Smooth muscle cell (in vitro differentiated cells): ENCODE results near the gene ADGB. TPM values are rescaled to one million over a fixed set of nuclear protein-coding genes. Genes with fewer than 3 reads are reported as not detected.

Experiments used
- DNase-seq: peaks from one replicate; lab custom pipeline; 2025; ENCODE audit not compliant: unreplicated experiment; lab: John Stamatoyannopoulos, UW
- H2AFZ ChIP-seq: fragments of 200-600 bp; sonication (generic); 2 replicates; pipeline ENCODE4 v1.6.0; 2016; ENCODE audit warnings: antibody characterized with exemption, low read depth, mild to moderate bottlenecking
- H3F3A ChIP-seq: fragments of 200-600 bp; sonication (generic); 2 replicates; pipeline ENCODE4 v1.6.0; 2017; ENCODE audit warnings: antibody characterized with exemption, low read depth
- H3K27ac ChIP-seq: fragments of 200-600 bp; sonication (generic); 2 replicates; pipeline ENCODE4 v1.5.1; 2016; ENCODE audit warnings: low read depth, mild to moderate bottlenecking
- H3K27me3 ChIP-seq: fragments of 200-600 bp; sonication (generic); 2 replicates; pipeline ENCODE4 v1.6.1; 2016; ENCODE audit warnings: low read depth, mild to moderate bottlenecking
- H3K36me3 ChIP-seq: fragments of 200-600 bp; sonication (generic); 2 replicates; pipeline ENCODE4 v1.5.1; 2016; ENCODE audit warnings: low read depth
- H3K4me1 ChIP-seq: fragments of 200-600 bp; sonication (generic); 2 replicates; pipeline ENCODE4 v1.5.1; 2016; ENCODE audit warnings: low read depth
- H3K4me2 ChIP-seq: fragments of 200-600 bp; sonication (generic); 2 replicates; pipeline ENCODE4 v1.6.0; 2016; ENCODE audit warnings: mild to moderate bottlenecking
- H3K4me3 ChIP-seq: fragments of 200-600 bp; sonication (generic); 2 replicates; pipeline ENCODE4 v1.5.1; 2016; ENCODE audit warnings: mild to moderate bottlenecking
- H3K79me2 ChIP-seq: fragments of 200-600 bp; sonication (generic); 2 replicates; pipeline ENCODE4 v1.6.0; 2016; ENCODE audit warnings: low read depth, mild to moderate bottlenecking
- H3K9ac ChIP-seq: fragments of 200-600 bp; sonication (generic); 2 replicates; pipeline ENCODE4 v1.6.0; 2016; ENCODE audit warnings: low read depth
- H3K9me3 ChIP-seq: fragments of 200-600 bp; sonication (generic); replicated peaks from 2 replicates; pipeline ENCODE4 v1.5.1; 2016; ENCODE audit warnings: low read depth
- H4K20me1 ChIP-seq: fragments of 200-600 bp; sonication (generic); 2 replicates; pipeline ENCODE4 v1.6.0; 2016; ENCODE audit warnings: low read depth
- CTCF ChIP-seq: fragments of 200-600 bp; sonication (generic); IDR thresholded peaks from 2 replicates; pipeline ENCODE4 v1.5.1; 2017; ENCODE audit warnings: borderline replicate concordance, mild to moderate bottlenecking, antibody characterized with exemption; ENCODE audit not compliant: insufficient read depth, poor library complexity, severe bottlenecking
- WGBS: methylation state at CpG from one replicate; pipeline ENCODE4 v1.1.7; 2016; ENCODE audit warnings: low lambda C conversion rate; 5-methylcytosine and 5-hydroxymethylcytosine counted together
- polyA plus RNA-seq: library from polyadenylated mRNA; unstranded; fragments of >200 nt; fragmentation: Nextera tagmentation; extraction: Ambion mirVana; gene quantifications from 2 replicates; pipeline ENCODE4 v1.2.1, GENCODE V29; 2016
- total RNA-seq: library from RNA; depleted of rRNA; stranded (reverse); fragments of >200 nt; gene quantifications from 2 replicates; pipeline ENCODE4 v1.2.3, GENCODE V29; 2014

Gene ADGB
- total and polyA plus RNA-seq, 2 experiments from 2014 or later = 1.1 to 3.1 TPM

- no peak for DNase-seq
- Histone ChIP-seq H3K9me3 (no peaks in the 10 kb centered on the region), H3K9ac (no peak overlapping the region), H3K27ac (no peak overlapping the region), H4K20me1 (no peaks in the 10 kb centered on the region), H3K4me3 (no peak overlapping the region), H3F3A (no peaks in the 10 kb centered on the region), H3K27me3 (no peaks in the 10 kb centered on the region), H3K36me3 (no peaks in the 10 kb centered on the region), H3K4me2 (no peak overlapping the region), H2AFZ (no peak overlapping the region), H3K79me2 (no peaks in the 10 kb centered on the region), H3K4me1 (no peaks in the 10 kb centered on the region)
- 60% methylated on average over 3 of the region's 3 CpGs for WGBS
- TF ChIP-seq CTCF = no peak
Measured at GRCh38 chr6:146739696-146740095, 140.9 kb downstream of the ADGB start.

GRCh38 chr6:146741609-146742008, 142.8 kb downstream of the ADGB start:
- H3K4me1 ChIP-seq = no peaks in the 10 kb centered on the region
- no peaks in the 10 kb centered on the region for H3K9me3 ChIP-seq
- no peaks in the 10 kb centered on the region for H3K27me3 ChIP-seq
- H4K20me1 ChIP-seq = no peaks in the 10 kb centered on the region
- H3K4me3 ChIP-seq = no peak overlapping the region
- no peak overlapping the region for H2AFZ ChIP-seq
- no peak overlapping the region for H3K9ac ChIP-seq
- no peak for TF ChIP-seq CTCF
- no peak overlapping the region for H3K4me2 ChIP-seq
- no peak overlapping the region for H3K27ac ChIP-seq
- no peak for DNase-seq
- no peaks in the 10 kb centered on the region for H3F3A ChIP-seq
- no peaks in the 10 kb centered on the region for H3K79me2 ChIP-seq
- no peaks in the 10 kb centered on the region for H3K36me3 ChIP-seq

GRCh38 chr6:146753306-146753705, 154.5 kb downstream of the ADGB start:
- no peak overlapping the region for H2AFZ ChIP-seq
- no peak overlapping the region for H3K27ac ChIP-seq
- H4K20me1 ChIP-seq = no peaks in the 10 kb centered on the region
- no peaks in the 10 kb centered on the region for H3F3A ChIP-seq
- TF ChIP-seq CTCF = no peak
- H3K36me3 ChIP-seq = no peaks in the 10 kb centered on the region
- no peak for DNase-seq
- H3K9ac ChIP-seq = no peak overlapping the region
- no peaks in the 10 kb centered on the region for H3K4me1 ChIP-seq
- no peaks in the 10 kb centered on the region for H3K9me3 ChIP-seq
- no peak overlapping the region for H3K4me3 ChIP-seq
- no peaks in the 10 kb centered on the region for H3K27me3 ChIP-seq
- WGBS = 88% methylated on average over 2 of the region's 2 CpGs
- no peak overlapping the region for H3K4me2 ChIP-seq
- no peaks in the 10 kb centered on the region for H3K79me2 ChIP-seq

- no peak overlapping the region for H3K4me2 ChIP-seq
- H3K4me3 ChIP-seq = no peak overlapping the region
- H3K9me3 ChIP-seq = no peaks in the 10 kb centered on the region
- no peak overlapping the region for H3K27ac ChIP-seq
- H3K9ac ChIP-seq = no peak overlapping the region
- no peaks in the 10 kb centered on the region for H3K79me2 ChIP-seq
- no peaks in the 10 kb centered on the region for H3K27me3 ChIP-seq
- no peaks in the 10 kb centered on the region for H3K4me1 ChIP-seq
- 97% methylated on average over 1 of the region's 1 CpG for WGBS
- no peak overlapping the region for H2AFZ ChIP-seq
- no peaks in the 10 kb centered on the region for H3F3A ChIP-seq
- H3K36me3 ChIP-seq = no peaks in the 10 kb centered on the region
- H4K20me1 ChIP-seq = no peaks in the 10 kb centered on the region
- TF ChIP-seq CTCF = no peak
- no peak for DNase-seq
Measured at GRCh38 chr6:146767632-146768031, 168.9 kb downstream of the ADGB start.
